Left kidney (tissue), 2 donors: Measurements from ENCODE around the gene CDH4. TPM values are rescaled to one million over a fixed set of nuclear protein-coding genes. Genes with fewer than 3 reads are reported as not detected.

Experiments
- DNase-seq: peaks from one replicate; pipeline ENCODE4 v3.0.0-alpha.2; 2013
- polyA plus RNA-seq: library from polyadenylated mRNA; unstranded; fragments of 120-200 nt; gene quantifications from one replicate; pipeline ENCODE4 v1.2.1, GENCODE V29; 2013; ENCODE audit not compliant: insufficient read length

The CDH4 gene
- polyA plus RNA-seq, 1 donor, result 7.3 TPM

DNA sequence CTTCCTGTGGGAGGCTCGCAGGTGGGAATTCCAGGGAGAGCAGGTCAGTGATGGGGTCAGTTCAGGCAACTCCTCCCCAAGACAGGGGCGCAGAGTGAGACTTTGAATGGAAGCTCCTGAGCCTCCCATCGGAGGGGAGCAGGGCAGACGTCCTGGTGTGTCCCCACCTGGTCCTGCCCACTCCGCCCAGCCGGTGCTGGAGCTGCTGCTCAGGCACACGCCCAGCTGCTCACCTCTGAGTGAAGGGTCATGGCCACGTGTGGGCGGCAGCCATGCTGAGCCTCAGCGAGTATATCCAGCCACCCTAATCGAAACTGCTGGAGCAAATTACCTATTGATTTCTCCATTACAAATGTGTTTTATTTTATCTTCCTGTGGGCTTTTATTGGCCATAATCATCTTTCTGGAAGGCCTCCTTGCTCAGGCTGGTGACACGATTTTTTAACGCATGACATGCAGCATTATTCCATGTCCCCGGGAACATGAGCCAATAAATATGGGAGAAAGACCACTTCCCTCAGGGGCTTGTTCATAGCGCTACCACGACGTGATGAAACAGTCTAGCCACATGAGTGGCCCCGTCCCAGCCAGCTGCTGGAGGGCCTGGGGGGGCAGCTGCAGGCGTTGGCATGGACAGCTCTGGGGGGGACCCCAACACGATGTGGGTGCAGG is 665.5 kb downstream of the CDH4 start:
- no peak for DNase-seq

DNA sequence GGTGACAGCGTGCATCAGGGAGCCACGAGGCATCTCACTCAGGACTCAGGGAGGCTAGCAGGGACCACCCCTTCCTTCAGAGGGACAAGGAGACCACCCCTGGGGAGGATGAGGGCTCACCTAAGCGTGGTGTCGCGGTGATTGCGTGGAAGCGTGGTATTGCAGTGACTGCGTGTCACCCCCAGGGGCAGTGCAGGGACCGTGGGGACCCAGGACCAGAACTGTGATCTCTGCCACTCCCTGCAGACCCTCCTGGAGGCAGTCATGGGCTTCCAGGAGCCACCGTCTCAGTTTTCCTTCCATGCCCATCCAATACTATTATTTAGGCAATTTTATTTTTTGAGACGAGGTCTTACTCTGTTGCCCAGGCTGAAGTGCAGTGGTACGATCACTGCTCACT is 666.5 kb downstream of the CDH4 start:
- DNase-seq, result no peak

DNA sequence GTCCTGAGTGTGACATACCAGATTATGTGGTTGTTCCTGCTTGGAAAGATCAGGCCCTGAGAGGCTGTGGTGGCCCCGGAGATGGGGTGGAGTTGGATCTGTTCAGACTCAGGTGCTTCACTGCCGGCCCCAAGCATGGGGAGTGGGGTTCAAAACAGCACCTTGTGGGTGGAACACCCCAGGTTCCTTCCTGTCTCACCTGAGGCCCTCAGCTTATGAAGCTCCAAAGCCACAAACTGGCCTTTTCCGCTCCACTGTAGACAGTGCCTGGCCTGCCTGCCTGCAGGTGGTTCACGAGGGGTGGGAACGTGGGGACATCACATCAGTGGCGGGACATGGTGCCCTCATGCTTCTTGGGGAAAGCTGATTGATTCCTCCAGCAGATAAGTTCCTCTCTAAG is 667.2 kb downstream of the CDH4 start:
- DNase-seq, result no peak

DNA sequence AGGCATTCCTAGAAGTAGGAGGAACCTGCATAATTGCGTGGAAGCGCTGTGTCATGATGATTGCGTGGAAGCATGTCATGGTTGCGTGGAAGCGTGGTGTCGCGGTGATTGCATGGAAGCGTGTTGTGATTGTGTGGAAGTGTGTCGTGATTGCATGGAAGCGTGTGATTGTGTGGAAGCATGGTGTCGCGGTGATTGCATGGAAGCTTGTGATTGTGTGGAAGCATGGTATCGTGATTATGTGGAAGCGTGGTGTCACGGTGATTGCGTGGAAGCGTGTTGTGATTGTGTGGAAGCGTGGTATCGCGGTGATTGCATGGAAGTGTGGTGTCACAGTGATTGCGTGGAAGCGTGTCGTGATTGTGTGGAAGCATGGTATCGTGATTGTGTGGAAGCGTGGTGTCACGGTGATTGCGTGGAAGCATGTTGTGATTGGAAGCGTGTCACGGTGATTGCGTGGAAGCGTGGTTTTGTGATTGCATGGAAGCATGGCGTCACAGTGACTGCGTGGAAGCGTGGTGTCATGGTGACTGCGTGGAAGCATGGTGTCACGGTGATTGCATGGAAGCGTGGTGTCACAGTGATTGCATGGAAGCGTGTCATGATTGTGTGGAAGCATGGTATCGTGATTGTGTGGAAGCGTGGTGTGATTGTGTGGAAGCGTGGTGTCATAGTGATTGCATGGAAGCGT is 667.8 kb downstream of the CDH4 start:
- no peak for DNase-seq

DNA sequence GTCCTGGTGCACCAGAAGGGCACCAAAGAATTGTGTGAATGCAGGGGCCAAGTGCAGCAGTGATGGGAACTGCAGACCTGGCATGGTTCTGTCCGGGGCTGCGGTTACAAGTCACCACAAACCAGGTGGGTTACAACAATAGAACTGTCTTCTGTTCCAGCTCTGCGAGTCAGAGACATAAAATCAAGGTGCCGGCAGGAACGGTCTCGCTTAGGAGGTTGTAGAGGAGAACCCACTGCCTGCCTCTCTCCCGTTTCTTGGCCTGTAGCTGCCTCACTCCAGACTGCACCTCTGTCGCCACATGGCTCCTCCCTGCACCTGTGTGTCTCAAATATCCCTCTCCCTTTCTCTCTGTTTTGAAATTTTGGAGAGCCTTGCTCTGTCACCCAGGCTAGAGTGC is 670.4 kb downstream of the CDH4 start:
- DNase-seq, result no peak

DNA sequence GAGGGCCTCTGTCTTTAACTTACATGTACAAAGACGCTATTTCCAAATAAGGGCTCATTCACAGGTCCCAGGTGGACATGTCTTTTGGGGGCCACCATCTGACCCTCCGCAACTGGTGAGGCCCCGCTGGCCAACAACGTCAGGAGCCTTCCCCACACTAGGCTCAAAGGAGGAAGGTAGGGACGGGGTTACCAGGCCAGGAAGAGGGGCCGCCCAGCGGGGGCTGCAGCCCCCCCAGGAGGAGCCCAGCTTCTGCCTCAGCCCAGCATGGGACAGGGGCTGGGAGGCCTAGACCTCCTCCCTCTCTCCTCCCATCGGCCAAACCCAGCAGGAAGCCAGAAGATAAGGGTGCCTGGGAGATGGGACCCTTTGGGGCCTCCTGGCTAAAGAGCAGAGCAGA is 670.9 kb downstream of the CDH4 start:
- no peak for DNase-seq

DNA sequence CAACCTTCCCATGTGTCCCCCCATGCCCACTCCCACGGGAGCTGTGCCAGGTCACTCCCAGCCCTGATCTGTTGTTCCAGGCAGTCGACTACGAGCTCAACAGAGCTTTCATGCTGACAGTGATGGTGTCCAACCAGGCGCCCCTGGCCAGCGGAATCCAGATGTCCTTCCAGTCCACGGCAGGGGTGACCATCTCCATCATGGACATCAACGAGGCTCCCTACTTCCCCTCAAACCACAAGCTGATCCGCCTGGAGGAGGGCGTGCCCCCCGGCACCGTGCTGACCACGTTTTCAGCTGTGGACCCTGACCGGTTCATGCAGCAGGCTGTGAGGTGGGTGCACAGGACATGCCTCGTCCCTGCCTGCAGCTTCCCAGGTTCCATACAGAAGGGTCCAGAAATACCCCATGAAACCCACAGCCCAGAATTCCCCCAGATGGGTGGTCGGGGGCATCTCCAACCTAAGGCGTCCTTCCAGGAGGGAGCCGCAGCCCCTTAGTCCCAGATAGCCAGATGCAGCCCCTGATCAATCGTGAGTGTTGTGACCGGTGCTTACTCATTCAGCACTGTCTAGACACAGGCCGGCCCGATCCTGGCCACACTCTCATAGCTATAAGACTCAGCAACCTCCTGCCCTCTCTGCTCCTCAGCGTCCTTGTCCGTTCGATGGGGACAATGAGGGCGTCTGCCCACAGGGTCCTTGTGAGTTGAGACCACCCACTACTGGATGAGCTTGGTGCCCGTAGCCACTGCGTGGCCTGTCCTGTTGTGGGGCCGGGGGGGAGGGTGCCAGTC is 671.5 kb downstream of the CDH4 start:
- no peak for DNase-seq

DNA sequence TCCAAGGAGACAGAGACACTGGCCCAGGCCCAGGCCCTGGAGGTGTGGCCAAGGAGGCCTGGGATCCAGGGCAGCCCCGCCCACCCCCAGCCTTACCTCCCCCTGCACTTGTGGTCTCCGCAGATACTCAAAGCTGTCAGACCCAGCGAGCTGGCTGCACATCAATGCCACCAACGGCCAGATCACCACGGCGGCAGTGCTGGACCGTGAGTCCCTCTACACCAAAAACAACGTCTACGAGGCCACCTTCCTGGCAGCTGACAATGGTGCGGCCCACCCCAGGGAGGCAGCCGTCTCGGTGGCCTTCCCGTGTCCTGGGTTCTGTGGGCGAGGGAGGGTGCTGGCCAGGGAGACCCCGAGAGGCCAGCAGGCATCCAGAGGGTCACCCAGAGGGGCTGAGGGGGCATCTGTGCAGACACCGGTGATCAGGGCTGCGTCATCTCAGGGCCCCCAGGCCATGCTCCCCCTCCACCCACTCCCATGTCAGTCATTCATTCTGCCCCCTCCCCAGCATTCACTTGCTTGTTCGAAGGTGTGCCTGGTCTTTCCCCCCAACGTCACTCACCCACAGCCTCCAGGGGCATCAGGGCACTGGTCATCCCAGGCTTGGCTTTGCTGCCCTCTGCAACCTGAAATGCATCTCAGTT is 672.3 kb downstream of the CDH4 start:
- DNase-seq, result no peak

DNA sequence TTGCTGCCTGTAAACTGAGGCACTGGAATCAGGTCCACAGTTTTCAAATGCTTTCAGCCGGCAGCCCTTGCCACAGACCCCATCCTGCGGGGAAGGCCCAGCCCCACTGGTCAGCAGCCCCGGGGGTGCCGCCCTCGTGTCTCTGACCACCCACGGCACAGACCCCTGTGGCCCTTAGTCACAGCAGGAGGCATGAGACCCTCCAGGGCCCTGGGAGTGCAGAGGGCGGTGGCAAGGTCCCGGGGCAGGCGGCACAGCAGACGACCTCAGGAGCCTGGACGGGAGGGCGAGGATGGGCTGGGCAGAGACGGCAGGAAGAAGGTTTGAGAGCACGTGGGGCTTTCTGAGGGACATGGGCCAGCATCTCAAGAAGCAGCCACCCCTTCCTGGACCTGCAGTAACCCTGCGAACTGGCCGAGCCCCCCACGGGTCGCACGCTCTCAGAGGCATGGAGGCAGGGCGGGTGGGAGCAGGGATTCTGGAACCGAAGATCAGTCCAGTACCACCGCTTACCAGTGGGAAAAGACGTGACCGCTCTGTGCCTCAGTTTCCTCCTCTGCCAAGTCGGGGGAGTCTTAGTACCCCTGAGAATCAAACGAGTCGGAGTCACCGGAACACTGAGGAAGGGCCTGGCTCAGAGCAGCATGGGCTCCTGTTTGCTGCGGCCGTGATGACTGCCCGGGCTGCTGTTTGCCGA is 672.9 kb downstream of the CDH4 start:
- no peak for DNase-seq

DNA sequence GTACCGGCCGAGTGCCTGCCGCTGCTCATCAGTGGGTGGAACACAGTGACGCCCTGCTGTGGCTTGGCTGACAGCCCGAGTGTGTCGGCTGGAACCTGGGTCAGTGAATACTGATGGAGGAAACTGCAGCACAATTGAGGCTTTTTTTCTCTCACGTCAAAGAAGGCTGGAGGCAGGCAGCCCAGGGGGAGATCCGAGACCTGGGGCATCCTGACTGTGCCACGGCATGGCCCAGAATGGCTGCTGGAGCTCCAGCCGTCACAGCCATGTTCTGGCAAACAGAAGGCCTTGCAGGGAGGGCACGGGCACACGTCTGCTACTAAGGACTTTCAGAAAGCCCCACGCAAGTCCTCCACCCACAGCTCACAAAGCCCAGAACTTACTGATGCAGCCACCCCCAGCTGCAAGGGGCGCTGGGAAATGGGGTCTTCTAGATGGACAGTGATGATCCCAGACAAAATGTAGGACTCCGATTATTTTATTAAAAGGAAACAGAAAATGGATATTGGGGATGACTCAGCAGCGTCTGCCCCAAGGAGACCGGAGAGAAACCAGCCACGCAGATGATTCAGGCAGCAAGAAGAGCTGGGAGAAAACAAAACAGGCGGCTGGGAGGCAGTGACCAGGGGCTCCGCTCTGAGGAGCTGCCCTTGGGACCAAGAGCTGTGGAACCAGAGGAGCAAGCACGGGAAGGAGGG is 673.6 kb downstream of the CDH4 start:
- DNase-seq, result no peak

DNA sequence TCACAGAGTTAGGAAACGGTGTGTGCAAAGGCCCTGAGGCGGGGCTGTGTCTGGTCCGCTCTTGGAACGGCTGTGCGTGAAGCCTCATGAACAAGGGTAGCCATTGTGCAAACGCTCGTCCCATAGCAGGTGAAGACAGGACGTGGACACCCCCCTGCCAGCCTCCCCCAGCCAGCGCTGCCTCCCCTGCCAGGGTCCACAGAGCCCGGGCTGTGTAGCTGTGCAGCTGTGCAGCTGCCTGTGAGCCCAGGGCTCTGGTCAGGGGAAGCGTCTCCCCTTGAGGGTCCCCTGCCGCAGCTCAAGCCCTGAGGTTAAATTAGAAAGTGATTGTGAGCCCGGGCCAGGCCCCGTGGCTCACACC is 674.2 kb downstream of the CDH4 start:
- DNase-seq, result no peak

DNA sequence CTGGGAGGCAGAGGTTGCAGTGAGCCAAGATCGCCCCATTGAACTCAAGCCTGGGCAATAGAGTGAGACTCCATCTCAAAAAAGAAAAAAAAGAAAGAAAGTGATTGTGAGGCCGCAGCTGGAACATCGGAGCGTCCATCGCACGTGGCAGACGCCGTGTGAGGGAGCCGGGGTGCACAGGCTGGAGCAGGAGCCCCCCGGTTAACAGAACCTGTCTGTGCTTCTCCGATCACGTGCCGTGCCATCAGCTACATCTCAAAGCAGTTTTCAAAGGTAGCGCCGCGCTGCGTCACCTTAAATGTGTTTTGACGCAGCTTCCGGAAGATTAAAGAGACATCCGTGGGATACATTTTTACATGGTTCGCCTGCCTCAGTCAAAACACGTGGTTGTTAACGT is 674.7 kb downstream of the CDH4 start:
- no peak for DNase-seq

DNA sequence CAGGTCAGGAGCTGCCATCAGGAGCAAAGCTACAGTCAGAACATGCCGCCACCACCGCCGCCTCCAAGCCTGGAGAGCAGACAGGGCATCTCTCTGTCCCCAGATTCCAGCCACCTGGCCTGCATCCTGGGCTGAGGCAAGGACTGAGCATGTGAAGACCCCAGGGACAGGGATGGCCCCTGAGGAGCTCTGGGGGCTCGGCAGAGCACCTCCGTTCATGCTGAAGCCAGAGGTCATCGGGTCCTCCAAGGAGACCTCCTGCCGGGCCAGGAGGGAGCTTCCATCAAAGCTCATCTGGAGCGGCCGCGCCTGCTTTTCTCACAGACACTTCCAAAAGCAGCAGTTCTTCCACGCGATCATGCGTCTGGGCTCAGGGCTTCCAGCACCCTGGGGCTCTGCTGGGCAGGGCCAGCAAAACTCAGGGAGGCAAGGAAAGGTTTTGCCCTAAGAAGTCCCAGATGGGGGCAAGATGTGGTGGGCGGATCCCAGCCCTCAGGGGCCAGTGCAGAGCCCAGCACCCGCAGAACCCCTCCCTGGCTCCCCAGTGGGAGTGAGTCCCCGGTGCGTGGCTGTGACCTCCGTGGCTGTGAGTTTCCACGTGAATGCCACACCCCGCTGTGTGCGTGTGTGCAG is 675.2 kb downstream of the CDH4 start:
- no peak for DNase-seq

DNA sequence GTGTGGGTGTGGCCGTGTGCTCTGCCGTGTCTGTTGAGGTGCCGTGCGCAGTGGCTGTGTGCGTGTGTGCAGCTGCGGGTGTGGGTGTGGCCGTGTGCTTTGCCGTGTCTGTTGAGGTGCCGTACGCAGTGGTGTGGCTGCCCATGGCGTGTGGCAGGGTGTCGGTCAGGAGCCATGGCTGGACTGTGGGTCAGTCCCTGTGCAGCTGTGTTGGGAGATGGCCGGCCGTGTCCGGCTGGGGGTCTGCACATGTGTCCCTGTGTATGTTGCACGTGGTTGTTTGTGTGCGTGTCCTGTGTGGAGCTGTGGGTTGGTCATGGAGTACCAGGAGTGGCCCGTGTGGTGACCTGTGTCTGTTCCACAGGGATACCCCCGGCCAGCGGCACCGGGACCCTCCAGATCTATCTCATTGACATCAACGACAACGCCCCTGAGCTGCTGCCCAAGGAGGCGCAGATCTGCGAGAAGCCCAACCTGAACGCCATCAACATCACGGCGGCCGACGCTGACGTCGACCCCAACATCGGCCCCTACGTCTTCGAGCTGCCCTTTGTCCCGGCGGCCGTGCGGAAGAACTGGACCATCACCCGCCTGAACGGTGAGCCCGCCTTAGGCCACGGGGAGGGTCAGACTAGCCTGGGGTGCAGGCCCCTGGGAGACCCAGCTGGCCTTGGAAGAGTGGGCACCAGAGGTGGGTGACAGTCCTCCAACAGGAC is 675.9 kb downstream of the CDH4 start:
- DNase-seq, result no peak

DNA sequence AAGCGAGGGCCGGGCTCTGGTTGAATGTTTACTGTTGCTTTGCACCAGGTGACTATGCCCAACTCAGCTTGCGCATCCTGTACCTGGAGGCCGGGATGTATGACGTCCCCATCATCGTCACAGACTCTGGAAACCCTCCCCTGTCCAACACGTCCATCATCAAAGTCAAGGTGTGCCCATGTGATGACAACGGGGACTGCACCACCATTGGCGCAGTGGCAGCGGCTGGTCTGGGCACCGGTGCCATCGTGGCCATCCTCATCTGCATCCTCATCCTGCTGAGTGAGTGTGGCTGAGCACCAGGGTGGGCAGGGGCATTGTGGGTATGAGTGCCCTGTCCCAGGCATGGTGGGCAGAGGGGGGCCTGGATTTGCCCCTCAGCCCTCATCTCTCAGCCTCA is 677.5 kb downstream of the CDH4 start:
- no peak for DNase-seq

DNA sequence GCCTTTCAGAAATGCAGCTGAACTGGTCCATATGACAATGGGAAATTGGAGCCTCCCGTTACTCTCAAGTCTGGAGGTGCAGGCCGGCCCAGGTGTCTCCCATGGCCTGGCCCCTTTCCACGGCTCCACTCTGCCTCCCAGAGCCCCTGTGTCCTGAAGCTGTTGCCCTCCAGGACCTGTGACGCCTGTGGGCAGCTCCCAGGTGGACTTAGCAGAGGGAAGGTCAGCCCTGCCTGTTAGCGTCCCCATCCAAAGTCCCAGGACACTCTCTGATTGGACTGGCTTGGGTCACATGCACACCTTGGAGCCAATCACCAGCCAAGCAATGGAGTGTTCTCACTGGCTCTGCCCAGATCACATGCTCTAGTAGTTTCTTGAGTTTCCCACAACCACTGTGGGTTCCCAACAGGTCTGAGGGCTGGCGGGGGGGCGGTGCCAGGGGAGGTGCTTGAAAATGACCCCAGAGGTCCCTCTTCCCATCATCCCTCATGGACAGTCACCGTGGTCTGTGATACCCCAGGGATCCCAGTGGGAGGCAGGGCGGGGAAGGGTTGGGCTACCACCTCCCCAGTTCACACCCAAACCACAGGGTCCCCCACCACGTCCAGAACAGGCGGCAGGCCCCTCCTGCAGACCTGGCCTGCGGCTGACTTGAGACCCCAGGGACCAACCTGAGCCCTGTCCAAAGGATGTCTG is 678.1 kb downstream of the CDH4 start:
- no peak for DNase-seq

DNA sequence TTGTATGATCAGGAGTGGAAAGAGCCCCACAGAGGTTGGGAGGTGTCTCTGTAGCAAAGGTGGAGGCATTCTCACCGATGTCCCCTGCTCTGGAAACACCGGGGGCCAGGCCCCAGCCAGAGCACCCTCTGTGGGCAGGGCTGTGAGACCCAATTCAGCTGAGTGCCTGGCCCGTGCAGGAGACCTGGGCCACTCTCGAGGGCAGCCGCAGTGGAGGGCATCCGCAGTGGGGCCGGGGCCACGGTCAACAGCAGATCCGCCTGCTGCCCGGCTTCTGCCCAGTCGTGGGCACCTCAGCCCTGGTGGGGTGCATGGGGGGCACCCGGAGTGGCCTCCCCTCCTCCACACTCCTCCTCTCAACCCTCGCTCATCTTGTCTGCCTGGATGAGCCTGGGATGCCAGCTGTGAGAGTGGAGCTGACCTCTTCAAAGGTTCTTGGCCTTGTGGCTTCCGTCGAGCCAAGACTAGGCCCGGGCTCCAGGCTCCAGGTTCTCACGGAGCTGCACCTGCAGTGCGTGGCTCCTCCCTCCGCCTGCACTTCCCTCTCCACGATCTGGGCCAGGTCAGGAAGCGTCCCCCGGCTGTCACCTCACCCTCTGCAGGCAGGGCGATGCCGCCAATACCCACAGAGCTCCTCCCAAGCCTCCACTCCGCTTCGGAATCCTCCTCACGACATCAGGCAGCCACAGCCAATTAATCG is 678.9 kb downstream of the CDH4 start:
- no peak for DNase-seq

DNA sequence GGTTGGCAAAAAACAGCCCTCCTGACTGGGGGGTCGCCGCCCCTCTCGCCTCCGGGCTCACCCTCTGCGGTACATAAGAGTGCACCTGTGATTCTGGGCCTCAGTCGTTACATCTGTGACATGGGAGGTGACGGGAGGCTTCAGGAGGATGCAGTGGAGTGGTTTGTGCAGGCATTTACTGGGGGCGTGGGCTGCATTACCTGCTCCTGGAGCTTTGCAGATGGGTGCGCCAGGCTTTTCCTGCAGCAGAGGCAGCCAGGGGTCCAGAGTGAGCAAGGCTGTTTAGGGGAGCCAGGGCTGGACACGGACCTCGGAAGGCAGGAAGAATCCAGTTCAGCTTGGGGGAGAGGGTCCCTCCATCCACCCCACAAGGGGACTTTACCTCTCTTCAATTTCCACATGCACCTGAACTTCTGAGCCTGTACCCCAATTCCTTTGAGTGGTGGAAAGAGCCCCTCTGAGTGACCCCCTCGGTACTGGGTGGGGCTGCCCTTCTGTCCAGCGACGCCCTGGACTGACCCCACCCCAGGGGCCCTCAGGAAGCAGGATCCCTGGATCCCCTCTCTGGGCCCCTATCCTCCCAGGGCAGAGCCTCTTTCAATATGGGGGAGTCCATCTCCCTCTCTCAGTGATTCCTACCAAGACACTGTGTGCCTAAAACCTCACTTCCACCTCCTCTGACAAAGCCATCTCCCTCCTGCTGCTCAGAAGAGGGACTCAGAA is 679.6 kb downstream of the CDH4 start:
- DNase-seq, result no peak
